GM12878 (cell line): ENCODE results near the gene FLT1.

ENCODE experiments used
- MTA3 ChIP-seq: IDR thresholded peaks from 2 replicates; pipeline ENCODE4 v1.6.1; 2012; ENCODE audit warnings: low read length, inconsistent platforms, borderline replicate concordance
- POLR2AphosphoS5 ChIP-seq: IDR thresholded peaks from 2 replicates; pipeline ENCODE4 v1.6.1; 2011; ENCODE audit warnings: mild to moderate bottlenecking, low read length, inconsistent platforms
- TBL1XR1 ChIP-seq: IDR thresholded peaks from 2 replicates; pipeline ENCODE4 v1.6.1; 2012; ENCODE audit warnings: low read depth, low read length, improper control_type of control experiment
- TF ChIP-seq, protein P1 (sequence below), 3 experiments: IDR thresholded peaks in 2 of 3; conservative IDR thresholded peaks in 1 of 3; 2 replicates each; pipeline ENCODE4 v1.5.1; 2011; ENCODE audit warnings: low read depth in 3 of 3, low read length in 3 of 3, mild to moderate bottlenecking in 3 of 3, control low read depth in 2 of 3, moderate library complexity in 2 of 3, inconsistent platforms in 1 of 3, mixed read lengths in 1 of 3; ENCODE audit not compliant: control insufficient read depth in 2 of 3, insufficient read depth in 1 of 3; ENCODE audit errors: extremely low read depth in 1 of 3

DNA sequence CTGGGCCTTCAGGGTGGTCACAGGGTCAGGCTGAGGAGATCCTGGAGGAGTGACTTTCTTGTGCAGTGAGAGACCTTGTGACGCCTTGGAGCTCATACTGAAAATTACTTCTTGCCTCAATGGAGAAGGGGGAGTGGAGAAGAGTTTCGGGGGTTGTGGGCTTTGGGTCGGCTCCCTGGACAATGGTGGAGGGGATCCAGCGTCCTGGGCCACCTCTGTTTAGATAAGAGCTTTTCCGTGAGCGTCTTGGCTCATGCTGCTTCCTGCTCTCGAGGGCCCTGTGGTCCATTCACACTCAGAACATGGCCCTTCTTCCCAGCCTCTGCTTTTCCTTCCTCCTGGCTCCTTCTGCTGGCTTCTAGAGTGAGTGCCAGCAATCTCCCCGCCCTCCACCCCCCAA is 81.9 kb downstream of the FLT1 start:
- no peak for TF ChIP-seq TBL1XR1
- no peak for TF ChIP-seq MTA3
- TF ChIP-seq, protein P1, sequence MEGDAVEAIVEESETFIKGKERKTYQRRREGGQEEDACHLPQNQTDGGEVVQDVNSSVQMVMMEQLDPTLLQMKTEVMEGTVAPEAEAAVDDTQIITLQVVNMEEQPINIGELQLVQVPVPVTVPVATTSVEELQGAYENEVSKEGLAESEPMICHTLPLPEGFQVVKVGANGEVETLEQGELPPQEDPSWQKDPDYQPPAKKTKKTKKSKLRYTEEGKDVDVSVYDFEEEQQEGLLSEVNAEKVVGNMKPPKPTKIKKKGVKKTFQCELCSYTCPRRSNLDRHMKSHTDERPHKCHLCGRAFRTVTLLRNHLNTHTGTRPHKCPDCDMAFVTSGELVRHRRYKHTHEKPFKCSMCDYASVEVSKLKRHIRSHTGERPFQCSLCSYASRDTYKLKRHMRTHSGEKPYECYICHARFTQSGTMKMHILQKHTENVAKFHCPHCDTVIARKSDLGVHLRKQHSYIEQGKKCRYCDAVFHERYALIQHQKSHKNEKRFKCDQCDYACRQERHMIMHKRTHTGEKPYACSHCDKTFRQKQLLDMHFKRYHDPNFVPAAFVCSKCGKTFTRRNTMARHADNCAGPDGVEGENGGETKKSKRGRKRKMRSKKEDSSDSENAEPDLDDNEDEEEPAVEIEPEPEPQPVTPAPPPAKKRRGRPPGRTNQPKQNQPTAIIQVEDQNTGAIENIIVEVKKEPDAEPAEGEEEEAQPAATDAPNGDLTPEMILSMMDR (IDR thresholded peaks at IDR 0.05 in 2 of 3, conservative IDR thresholded peaks at IDR 0.05 in 1 of 3; ENCODE audit: control insufficient read depth in 2 of 3, extremely low read depth in 1 of 3, insufficient read depth in 1 of 3, low read depth in 3 of 3, low read length in 3 of 3) = no peak
- no peak for TF ChIP-seq POLR2AphosphoS5
